ENCODE measurements around the gene VAT1L. TPM values are rescaled to one million over a fixed set of nuclear protein-coding genes. Genes with fewer than 3 reads are reported as not detected.

Gene VAT1L
- total RNA-seq, 1 experiment from 2014 or later = not detected

- DNase-seq (ENCODE audit: low read depth) = no peak
Measured at GRCh38 chr16:77949445-77949844, 161.1 kb downstream of the VAT1L start.

DNA sequence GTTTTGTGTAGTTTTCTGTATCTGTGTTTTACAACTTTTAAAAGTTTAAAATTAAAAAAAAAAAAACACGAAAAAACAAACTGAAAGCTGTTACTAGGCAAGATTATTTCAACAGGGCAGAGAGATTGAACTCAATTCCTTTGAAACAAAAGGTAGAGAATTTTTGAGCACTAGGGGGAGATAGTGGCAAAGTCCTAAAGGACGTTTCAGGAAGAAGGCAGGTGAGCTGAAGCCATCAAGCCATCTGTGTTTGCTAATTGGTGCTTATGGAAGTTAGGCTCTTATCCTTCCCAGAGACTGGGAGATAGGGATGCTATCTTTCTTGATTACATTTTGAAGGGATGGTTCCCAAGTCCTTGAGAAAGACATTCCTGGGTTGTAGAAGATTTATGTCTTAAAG, 163.4 kb downstream of the VAT1L start:
- DNase-seq (ENCODE audit: low read depth) = no peak

- DNase-seq (ENCODE audit: low read depth) = no peak
Measured at GRCh38 chr16:77955127-77955526, 166.8 kb downstream of the VAT1L start.

DNA sequence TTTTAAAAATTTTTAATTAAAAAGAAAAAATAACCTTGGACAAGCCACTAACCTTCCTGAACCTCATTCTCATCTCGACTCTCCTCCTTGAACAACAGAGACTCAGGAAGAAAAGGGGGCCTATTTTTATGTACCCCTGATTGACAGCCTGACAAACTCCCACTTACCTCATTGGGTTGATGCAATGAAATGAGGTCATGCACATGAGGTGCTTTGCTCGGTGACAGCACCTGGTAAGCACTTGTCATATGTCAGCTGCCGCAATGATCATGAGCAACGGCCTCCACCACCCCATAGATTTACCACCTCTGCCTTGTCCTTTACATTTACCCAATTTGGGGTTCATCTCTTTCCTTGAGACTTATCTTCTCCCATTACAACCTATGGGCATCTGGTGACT, 167.9 kb downstream of the VAT1L start:
- DNase-seq (ENCODE audit: low read depth) = no peak

GRCh38 chr16:77960766-77961165, 172.4 kb downstream of the VAT1L start:
- DNase-seq (ENCODE audit: low read depth) = no peak

DNA sequence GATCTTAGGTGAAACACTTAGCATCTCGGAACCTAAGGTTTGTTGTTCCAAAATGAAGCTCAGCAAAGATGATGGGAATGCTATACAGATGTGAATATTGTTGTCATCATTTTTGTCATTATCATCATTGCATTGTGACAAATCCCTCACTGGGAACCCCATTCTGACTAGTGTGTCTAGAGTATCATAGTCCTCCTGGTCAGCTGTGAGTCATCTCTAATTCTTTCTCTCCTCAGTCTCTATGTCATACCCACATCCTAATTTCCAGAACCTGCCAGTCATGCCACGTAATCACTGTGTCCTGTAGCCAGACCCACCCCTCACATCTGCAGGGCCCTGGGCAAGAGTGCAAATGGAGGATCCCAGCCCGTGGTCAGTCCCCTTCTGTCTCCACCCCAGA, 173.4 kb downstream of the VAT1L start:
- no peak for DNase-seq (ENCODE audit: low read depth)

DNA sequence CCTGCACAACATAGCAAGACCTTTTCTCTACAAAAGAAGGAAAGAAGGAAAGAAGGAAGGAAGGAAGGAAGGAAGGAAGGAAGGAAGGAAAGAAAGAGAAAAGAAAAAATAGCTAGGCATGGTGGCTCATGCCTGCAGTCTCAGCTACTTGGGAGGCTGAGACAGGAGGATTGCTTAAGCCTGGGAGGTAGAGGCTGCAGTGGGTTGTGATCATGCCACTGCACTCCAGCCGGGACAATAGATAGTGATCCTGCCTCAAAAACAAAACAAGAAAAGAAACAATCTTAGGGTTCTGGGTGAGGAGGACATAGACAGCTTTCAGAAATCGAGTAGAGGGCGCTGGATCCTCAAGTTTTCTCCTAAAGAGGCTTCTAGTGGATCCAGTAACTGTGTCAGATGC, 174.3 kb downstream of the VAT1L start:
- no peak for DNase-seq (ENCODE audit: low read depth)

- no peak for DNase-seq (ENCODE audit: low read depth)
Measured at GRCh38 chr16:77963185-77964044, 175.1 kb downstream of the VAT1L start.

- no peak for DNase-seq (ENCODE audit: low read depth)
Measured at GRCh38 chr16:77965346-77965745, 177.0 kb downstream of the VAT1L start.

- DNase-seq (ENCODE audit: low read depth) = no peak
Measured at GRCh38 chr16:77967054-77967904, 178.9 kb downstream of the VAT1L start.

GRCh38 chr16:77969861-77970260, 181.5 kb downstream of the VAT1L start:
- no peak for DNase-seq (ENCODE audit: low read depth)

DNA sequence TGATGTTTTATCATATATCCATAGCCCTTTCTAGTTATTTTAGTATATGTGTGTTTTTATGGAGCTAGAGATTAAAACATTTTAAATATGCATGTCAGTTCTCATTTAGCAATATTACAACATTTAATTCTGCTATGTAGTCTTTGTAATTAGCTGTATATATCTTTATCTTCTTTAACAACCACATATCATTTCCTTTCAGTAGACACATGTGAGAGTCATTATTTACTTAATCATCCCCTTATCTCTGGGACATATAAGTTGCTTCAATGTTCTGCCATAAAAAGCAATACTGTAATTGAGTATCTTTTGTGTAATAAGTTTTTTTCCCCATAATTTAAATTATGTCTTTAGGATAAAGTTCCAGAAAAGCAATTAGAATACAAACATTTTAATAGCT, 182.0 kb downstream of the VAT1L start:
- DNase-seq (ENCODE audit: low read depth) = no peak

GRCh38 chr16:77971306-77972061, 183.1 kb downstream of the VAT1L start:
- peak; percentile 24 for DNase-seq (ENCODE audit: low read depth)

DNA sequence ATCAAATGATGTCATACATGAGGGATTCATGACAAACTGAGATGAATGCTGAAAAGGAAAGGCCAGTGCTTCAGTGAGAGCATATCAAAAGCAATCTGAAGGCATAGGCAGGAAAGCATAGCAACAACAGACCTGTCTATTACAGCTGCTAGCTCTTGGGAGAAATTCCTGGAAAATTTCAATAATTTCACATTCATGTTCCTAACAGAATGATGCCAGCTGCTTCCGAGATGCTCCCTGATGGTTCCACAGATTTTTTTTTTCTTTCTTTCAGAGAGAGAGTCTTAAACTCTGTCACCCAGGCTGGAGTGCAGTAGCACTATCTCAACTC, 183.7 kb downstream of the VAT1L start:
- DNase-seq (ENCODE audit: low read depth) = no peak

DNA sequence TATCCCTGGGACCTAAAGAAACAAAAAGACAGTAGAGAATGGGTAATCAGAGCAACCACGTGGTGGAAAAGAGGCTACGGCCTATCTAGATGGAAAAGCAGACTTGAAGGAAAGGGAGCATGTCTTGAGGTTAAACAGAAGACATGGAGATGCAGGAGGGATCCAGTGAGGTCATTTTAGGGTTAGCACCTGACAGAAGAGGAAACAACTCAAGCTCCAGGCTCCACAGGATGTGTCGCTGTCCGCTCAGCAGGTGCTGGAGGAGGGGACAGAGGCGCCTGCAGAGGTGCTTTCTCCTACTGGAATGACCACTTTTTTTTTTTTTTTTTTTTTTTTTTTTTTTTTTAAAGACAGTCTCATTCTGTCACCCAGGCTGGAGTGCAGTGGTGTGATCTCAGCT, 186.5 kb downstream of the VAT1L start:
- no peak for DNase-seq (ENCODE audit: low read depth)

- DNase-seq (ENCODE audit: low read depth) = no peak
Measured at GRCh38 chr16:77975942-77976341, 187.6 kb downstream of the VAT1L start.

GRCh38 chr16:77977339-77977738, 189.0 kb downstream of the VAT1L start:
- DNase-seq (ENCODE audit: low read depth) = no peak

DNA sequence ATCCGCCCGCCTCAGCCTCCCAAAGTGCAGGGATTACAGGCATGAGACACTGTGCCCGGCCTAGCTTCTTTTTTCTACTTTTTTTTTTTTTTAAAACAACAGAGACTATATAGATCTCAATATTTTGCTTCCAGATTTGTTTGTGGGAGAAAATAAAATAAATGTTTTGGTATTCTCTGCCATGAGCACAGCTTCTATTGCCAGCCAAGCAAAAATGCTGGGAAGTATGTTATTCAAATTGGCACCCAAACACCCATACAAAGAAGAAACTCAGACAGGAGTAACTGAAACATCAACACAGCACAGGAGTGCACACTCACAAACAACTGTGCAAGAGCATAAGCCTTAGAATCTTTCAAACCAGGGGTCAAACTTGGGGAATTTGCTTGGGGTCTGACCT, 196.7 kb downstream of the VAT1L start:
- DNase-seq (ENCODE audit: low read depth) = no peak

DNA sequence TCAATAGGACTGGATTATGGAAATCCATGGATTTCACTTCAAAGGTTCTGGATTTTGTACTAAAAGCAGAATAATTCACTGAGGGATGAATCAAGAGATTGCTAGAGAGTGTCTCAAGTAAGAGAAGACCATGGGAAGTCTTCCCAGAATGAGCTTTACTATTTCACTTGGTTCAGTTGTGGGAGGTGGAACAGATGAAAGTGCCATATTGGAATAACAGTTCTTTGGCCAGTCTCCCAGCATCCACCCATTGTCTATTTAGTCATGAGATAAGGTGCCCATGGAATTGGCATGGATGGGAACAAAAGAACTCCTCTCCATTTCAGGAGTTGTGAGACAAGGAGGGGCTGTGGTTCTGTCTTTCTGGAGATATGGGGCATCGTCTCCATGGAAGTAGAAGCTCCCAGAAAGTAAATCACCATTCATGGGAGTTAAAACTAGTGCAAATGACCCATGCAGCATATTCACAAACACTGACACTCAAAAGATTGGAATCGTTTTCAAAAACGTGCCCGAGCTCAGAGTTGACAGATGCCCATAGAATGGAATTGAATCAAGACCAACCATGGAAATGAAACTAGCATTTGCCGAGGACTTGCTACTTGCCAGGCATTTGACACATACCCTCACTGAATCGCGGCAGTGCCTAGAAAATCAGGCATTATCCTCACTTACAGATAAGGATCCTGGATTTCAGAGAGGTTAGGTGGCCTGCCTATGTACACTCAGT, 197.8 kb downstream of the VAT1L start:
- DNase-seq (ENCODE audit: low read depth) = no peak

DNA sequence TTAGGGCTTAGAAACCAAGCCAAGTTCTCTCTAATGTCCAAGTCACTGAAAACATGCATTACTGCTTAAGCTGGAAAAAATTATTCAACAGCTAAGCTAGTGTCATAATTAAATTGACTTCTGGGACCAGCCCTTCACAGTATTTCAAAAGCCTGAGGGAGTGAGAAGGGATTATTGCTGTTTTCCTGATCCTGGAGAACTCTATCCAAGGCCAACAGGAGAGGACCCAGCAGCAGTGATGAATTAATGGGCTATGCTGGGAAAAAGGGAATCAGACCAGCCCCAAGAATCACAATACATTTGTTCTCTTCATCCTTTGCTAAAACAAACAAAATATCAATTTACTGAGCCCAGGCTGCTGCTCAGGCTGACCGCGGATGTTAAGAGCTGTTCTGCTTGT, 199.4 kb downstream of the VAT1L start:
- DNase-seq (ENCODE audit: low read depth) = no peak

GRCh38 chr16:77989846-77990245, 201.5 kb downstream of the VAT1L start:
- DNase-seq (ENCODE audit: low read depth) = no peak
